GM19397 (cell line): ENCODE results near the gene NUSAP1.
A peak's percentile ranks its signal among the peaks of the same experiment; 100 is the strongest.
"Not testable (repeated sequence)": the region's sequence is repeated elsewhere in the genome, so short reads cannot be mapped to it uniquely, and the experiment has no call there.

ENCODE experiments used
- ATAC-seq: cut with Tn5 transposase; IDR thresholded peaks from one replicate; pipeline ENCODE4 v1.9.1; 2021; ENCODE audit warnings: mild to moderate bottlenecking, moderate library complexity; ENCODE audit not compliant: unreplicated experiment

The NUSAP1 gene

GRCh38 chr15:41408234-41408641, 75.6 kb downstream of the NUSAP1 start:
- ATAC-seq = no peak

- no peak for ATAC-seq
Observed at GRCh38 chr15:41411031-41411430, 78.3 kb downstream of the NUSAP1 start.

DNA sequence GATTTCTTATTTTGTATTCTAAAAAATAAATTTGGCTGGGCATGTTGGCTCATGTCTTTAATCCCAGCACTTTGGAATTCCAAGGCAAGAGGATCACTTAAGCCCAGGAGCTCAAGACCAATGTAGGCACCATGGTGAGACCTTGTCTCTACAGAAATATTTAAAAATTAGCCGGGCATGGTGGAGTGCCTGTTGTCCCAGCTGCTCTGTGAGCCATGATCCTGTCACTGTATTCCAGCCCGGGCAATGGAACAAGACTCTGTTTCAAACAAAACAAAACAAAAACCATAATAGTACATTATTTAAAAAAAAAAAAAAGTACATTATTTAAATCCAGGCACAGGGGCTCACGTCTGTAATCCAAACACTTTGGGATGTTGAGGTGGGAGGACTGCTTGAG, 78.8 kb downstream of the NUSAP1 start:
- ATAC-seq = no peak

DNA sequence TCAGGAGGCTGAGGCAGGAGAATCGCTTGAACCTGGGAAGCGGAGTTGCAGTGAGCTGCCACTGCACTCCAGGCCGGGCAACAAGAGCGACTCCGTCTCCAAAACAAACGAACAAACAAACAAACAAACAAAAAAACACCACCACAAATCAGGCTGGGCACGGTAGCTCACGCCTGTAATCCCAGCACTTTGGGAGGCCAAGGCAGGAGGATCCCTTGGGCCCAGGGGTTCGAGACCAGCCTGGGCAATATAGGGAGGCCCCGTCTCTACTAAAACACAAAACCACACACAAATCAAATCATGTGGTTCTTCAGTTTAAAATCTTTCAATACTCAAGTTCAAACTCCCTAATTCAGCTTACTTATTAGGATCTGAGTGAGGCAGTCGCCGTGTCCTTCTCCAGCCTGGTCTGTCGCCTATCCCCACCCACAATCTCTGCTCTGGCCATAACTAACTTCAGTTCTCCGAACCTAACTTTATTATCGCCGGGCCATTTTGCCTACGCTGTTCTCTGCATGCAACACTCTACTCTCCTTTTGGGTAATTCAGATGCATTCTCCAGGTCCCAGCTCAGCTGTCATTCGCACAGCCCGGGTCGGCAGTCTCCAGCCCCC, 83.6 kb downstream of the NUSAP1 start:
- no peak for ATAC-seq

- peak; percentile 84 for ATAC-seq
Observed at GRCh38 chr15:41416742-41417417, 84.2 kb downstream of the NUSAP1 start, which contains the start of gene RTF1. Gene RTF1, plus strand, starts transcription at chr15:41417095. Its CDS starts 21 bp downstream, at chr15:41417116.

- ATAC-seq = peak; percentile 41
Observed at GRCh38 chr15:41417418-41418195, 84.9 kb downstream of the NUSAP1 start.

- ATAC-seq = no peak
Observed at GRCh38 chr15:41423979-41424659, 91.4 kb downstream of the NUSAP1 start.

DNA sequence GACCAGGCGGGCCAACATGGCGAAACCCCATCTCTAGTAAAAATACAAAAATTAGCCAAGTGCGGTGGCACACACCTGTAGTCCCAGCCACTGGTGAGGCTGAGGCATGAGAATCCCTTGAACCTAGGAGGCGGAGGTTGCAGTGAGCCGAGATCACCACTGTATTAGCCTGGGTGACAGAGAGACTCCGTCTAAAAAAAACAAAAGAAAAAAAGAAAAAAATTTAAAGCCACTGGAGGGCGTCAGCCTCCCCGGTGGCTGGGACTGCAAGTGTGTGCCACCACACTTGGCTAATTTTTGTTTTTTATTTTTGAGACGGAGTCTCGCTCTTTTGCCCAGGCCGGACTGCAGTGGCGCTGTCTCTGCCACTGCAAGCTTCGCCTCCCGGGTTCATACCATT, 92.1 kb downstream of the NUSAP1 start:
- no peak for ATAC-seq

DNA sequence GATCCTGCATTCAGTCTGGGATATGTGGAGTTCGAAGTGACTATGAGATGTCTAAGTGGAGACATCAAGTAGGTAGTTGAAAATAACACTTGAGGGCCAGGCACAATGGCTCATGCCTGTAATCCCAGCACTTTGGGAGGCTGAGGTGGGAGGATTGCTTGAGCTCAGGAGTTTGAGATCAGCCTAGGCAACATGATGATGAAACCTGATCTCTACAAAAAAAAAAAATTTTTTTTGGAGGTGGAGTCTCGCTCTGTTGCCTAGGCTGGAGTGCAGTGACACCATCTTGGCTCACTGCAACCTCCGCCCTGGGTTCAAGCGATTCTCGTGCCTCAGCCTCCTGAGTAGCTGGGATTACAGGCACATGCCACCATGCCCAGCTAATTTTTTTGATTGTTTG, 93.2 kb downstream of the NUSAP1 start:
- ATAC-seq = not testable (repeated sequence)

DNA sequence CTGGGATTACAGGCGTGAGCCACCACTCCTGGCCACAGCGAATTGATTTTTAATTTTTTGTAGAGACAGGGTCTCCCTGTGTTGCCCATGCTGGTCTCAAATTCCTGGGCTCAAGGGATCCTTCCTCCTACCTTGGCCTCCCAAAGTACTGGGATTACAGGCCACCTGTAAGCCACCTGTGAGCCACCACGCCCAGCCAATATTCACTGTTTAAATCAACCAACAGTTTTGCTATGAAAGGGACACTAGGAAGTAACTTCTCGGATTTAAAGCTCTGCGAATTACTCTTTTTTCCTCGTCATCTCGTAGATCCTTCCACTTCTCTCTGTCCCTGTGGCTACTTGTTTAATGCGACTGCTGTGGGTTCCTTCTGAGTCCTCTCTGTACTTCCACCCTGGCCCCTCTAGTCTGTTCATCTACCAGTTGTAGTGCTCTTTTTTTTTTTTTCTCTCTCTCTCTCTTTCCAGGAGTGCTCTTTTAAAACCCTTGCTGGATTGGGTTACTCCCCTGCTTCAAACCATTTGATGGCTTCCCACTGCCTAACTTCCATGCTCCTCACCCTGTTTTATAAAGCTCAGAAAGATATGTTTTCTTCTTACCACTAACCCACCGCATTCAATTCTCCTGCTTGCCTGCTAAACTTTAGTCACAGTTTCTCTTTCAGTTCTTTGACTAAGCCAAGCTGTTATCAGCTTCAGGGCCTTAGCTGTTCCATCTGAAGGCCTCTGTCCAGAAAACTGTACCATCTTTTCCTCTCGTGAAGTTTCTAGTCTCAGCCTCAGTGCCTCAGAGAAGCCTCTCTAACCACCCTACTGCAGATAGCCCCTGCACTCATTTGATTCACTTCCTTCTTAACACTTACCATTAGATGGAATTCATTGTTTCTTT, 96.6 kb downstream of the NUSAP1 start:
- ATAC-seq = no peak
